NCI-H510A treated with DMSO at 0.1 percent for 48 hours (cell line): Measurements from ENCODE around the gene NCOA3.
"Not testable (repeated sequence)": the region's sequence is repeated elsewhere in the genome, so short reads cannot be mapped to it uniquely, and the experiment has no call there.

Experiments
- DNase-seq: peaks from one replicate; lab custom pipeline; 2025; lab: John Stamatoyannopoulos, UW

The NCOA3 gene

DNA sequence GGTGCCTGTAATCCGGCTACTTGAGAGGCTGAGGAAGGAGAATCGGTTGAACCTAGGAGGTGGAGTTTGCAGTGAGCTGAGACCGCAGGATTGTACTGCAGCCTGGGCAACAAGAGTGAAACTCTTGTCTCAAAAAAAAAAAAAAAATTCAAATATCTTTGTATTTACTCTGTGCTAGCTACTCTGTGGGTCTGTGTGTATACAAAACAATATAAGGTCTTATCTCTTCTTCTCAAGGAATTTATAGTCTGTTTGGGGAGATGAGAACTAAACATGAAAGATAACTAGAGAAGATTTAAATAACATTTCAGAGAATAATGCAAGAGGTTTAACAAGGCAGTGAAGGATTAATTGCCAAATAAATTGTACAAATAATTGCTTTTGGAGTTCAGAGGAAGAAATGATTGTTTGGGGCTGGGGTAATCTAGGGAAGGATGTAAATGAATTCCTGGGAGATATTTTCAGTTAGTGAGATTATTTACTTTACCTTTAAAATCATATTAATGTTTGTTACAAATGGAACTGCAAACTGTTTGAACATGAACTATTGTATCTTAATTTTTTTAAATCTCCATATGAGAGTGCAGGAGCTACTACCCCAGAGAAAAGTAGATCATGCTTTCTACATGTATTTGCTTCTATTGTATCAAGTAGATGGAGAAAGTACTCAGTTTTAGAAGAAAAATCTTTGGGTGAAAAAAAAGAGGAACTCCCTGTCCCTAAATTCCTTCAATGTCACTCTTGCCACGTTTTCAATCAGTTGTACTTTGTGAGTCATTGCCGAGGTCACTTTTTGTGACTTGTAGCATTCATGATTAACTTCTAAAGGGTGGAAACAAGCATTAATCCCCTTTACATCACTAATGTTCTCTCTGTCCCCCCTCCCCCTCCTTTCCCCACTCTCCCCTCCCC lies 39.0 kb downstream of the NCOA3 start:
- no peak for DNase-seq

DNA sequence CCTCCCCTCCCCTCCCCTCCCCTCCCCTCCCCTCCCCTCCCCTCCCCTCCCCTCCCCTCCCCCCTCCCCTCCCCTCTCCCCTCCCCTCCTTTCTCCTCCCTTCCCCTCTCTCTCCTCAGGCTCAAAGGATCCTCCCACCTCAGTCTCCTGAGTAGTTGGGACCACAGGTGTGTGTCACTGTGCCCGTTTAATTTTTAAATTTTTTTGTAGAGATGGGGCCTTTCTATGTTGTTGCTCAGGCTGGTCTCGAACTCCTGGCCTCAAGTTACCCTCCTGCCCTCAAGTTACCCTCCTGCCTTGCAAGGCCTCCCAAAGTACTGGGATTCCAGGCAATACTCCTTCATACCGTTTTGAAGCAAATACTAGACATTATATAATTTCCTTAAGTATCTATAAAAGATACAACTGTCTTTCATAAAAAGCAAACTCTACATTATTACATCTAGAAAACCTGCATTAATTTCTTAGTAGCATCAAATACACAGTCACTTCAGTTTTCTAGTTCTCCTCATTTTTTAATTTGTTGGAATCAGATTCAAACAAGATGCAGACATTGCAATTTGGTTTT lies 39.8 kb downstream of the NCOA3 start:
- no peak for DNase-seq

DNA sequence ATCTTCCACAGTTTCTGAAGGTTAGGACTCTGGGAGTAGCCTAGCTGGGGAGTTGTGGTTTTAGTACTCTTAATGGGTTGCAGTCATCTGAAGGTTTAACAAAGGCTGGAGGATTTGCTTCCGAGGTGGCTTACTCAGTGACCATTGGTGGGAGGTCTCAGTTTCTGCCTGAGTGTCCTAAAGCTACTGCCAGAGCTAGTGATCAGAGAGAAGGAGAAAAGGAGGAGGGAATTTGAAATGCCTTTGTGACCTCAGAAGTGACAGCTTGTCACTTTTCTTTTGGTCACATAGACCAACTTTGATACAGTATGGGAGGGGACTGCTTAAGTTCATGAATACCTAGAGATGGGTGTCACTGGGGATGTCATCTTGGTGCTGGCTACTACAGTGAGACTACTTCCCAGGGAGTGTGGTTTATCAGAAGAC lies 41.3 kb downstream of the NCOA3 start:
- no peak for DNase-seq

- no peak for DNase-seq
These were observed 42.6 kb downstream of the NCOA3 start for GRCh38 chr20:47544240-47544639.

DNA sequence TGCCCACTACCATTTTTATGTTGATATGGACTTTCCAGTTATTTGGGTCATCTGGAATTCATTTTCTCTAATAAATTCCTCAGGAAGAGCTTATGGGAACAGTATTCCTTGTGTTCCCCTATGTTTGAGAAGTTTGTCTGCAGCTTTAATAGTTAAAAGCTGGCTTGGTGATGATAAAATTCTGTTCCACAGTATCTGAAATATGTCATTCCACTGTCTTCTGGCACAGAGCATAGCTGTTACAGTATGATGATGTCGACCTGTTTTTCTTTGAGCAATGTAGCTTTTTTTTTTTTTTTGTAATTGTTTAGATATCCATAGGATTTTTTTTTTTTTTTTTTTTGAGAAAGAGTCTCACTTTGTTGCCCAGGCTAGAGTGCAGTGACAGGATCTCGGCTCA lies 43.2 kb downstream of the NCOA3 start:
- DNase-seq: no peak

DNA sequence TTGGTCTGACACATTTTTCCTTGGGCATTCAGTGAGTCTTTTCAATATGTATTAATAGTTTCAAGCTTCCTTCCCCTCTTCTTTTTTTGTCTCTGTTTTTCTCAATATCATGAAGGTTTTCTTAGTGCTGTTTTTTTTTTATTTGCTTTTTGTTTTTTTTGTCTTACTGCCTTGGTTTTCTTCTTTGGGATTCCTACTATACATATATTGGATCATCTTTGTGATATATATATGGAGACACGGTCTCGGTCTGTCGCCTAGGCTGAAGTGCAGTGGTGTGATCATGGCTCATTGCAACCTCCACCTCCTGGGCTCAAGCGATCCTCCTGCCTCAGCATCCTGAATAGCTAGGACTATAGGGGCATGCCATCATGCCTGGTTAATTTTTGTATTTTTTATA lies 43.8 kb downstream of the NCOA3 start:
- DNase-seq: no peak

DNA sequence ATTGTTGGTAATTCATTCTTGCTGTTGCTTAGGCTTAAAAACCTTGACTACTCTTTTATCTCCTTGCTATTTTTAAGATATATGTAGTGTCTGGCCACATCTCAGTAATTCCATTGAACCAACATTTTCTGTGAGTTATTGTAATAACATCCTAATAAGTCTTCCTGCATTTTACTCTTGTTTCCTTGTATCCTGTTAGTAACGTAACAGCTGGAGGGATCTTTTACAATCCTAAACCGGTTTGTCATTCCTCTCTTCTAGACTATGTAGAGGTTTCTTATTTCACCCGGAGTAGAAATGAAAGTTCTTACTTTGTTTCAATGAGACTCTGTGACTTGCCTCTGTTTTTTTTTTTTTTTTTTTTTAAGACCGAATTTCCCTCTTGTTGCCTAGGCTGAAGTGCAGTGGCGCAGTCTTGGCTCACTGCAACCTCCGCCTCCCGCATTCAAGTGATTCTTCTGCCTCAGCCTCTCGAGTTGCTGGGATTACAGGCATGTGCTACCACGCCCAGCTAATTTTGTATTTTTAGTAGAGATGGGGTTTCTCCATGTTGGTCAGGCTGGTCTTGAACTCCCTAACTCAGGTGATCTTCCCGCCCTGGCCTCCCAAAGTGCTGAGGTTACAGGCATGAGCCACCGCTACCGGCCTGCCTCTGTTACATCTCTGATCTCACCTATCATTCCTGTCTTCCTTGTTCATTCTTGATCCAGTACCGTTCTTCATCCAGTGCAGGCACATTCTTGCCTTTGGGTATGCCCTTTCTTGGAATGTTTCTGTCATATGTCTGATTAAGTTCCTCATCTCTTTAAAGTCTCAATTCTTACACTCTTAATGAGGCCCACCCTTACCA lies 44.7 kb downstream of the NCOA3 start:
- DNase-seq: peak; percentile 26

GRCh38 chr20:47547034-47547387 lies 45.3 kb downstream of the NCOA3 start:
- no peak for DNase-seq

- DNase-seq: no peak
These were observed 48.0 kb downstream of the NCOA3 start for GRCh38 chr20:47549671-47550070.

- no peak for DNase-seq
These were observed 49.5 kb downstream of the NCOA3 start for GRCh38 chr20:47551222-47551621.

- DNase-seq: no peak
These were observed 50.2 kb downstream of the NCOA3 start for GRCh38 chr20:47551841-47552240.

- no peak for DNase-seq
These were observed 51.3 kb downstream of the NCOA3 start for GRCh38 chr20:47552996-47553395.

DNA sequence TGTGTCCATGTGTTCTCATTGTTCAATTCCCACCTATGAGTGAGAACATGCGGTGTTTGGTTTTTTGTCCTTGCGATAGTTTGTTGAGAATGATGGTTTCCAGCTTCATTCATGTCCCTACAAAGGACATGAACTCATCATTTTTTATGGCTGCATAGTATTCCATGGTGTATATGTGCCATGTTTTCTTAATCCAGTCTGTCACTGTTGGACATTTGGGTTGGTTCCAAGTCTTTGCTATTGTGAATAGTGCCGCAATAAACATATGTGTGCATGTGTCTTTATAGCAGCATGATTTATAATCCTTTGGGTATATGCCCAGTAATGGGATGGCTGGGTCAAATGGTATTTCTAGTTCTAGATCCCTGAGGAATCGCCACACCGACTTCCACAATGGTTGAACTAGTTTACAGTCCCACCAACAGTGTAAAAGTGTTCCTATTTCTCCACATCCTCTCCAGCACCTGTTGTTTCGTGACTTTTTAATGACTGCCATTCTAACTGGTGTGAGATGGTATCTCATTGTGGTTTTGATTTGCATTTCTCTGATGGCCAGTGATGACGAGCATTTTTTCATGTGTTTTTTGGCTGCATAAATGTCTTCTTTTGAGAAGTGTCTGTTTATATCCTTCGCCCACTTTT lies 52.0 kb downstream of the NCOA3 start:
- not testable (repeated sequence) for DNase-seq

DNA sequence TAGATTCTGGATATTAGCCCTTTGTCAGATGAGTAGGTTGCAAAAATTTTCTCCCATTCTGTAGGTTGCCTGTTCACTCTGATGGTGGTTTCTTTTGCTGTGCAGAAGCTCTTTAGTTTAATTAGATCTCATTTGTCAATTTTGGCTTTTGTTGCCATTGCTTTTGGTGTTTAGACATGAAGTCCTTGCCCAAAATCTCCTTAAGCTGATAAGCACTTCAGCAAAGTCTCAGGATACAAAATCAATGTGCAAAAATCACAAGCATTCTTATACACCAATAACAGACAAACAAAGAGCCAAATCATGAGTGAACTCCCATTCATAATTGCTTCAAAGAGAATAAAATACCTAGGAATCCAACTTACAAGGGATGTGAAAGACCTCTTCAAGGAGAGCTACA lies 52.6 kb downstream of the NCOA3 start:
- DNase-seq: not testable (repeated sequence)

GRCh38 chr20:47557218-47557617 lies 55.5 kb downstream of the NCOA3 start:
- no peak for DNase-seq

DNA sequence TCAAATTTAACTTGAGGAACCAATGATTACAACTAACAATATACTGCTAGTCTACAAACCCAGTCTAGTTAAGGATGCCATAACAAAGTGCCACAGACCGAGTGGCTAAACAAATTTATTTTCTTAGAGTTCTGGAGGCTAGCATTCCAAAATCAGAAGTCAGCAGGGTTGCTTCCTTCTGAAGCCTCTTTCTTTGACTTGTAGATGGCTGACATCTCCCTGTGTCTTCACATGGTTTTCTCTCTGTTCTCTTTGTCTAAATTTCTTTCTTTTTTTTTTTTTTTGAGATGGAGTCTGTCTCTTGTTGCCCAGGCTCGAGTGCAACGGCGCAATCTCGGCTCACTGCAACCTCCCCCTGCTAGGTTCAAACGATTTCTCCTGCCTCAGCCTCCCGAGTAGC lies 56.1 kb downstream of the NCOA3 start:
- no peak for DNase-seq

- DNase-seq: no peak
These were observed 56.8 kb downstream of the NCOA3 start for GRCh38 chr20:47558295-47559066.

- no peak for DNase-seq
These were observed 57.5 kb downstream of the NCOA3 start for GRCh38 chr20:47559141-47559540.

DNA sequence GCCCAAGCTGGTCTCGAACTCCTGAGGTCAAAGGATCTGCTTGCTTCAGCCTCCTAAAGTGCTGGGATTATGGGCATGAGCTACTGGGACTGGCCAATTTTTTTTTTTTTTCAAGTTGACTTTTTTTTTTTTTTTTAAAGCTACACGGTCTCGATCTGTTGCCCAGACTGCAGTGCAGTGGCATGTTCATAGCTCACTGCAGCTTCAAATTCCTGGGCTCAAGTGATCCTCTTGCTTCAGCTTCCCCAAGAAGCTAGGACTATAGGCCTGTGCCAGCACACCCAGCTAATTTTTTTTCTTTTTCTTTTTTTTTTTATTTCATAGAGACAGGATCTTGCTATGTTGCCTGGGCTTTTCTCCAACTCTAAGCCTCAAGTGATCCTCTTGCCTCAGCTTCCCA lies 59.5 kb downstream of the NCOA3 start:
- no peak for DNase-seq

DNA sequence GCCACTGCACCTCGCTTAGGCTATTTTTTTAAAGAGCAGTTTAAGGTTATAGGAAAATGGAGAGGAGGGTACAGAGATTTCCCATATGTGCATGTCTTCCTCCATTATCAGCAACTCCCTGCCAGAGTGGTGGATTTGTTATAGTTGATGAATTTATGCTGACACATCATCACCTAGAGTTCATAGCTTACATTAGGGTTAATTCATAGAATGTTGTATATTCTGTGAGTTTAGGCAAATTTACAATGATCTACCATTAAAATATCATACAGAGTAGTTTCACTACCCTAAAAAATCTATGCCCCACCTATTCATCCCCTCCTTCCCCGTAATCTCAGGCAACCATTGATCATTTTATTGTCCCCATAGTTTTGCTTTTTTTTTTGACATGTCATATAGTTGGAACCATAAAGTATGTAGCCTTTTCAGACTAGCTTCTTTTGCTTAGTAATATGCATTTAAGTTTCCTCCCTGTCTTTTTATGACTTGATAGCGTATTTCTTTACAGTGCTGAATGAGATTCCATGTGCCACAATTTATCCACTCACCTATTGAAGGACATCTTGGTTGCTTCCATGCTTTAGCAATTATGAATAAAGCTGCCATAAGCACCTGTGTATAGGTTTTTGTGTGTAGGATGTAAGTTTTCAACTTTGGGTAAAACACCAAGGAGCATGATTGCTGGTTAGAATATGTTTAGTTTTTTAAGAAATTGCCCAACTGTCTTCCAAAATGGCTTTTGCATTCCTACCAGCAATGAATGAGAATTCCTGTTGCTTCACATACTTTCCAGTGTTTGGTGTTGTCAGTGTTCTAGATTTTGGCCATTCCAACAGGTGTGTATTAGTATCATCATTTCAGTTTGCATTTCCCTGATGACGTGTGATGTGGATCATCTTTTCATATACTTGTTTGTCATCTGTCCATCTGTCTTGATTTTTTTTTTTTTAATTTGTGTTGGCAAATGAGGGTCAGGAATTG lies 60.2 kb downstream of the NCOA3 start:
- no peak for DNase-seq
